Breast epithelium (tissue), 3 donors: ENCODE measurements around the gene ZNHIT2.

ENCODE experiments used
- POLR2A ChIP-seq: fragments of 450-650 bp; IDR thresholded peaks from one replicate; pipeline ENCODE4 v1.6.1; 2016; ENCODE audit warnings: antibody characterized with exemption, mild to moderate bottlenecking, moderate library complexity
- POLR2AphosphoS5 ChIP-seq, 3 donors: sonication (generic); formaldehyde crosslinking; IDR thresholded peaks; one replicate each; pipeline ENCODE4 v1.6.1; 2017; ENCODE audit warnings: antibody characterized with exemption in 3 of 3
- TF ChIP-seq, protein P1 (sequence below), 3 donors: fragments of 450-650 bp; IDR thresholded peaks; one replicate each; pipeline ENCODE4 v1.5.1; 2016 to 2017; ENCODE audit warnings: antibody characterized with exemption in 3 of 3, mild to moderate bottlenecking in 3 of 3, moderate library complexity in 3 of 3

DNA sequence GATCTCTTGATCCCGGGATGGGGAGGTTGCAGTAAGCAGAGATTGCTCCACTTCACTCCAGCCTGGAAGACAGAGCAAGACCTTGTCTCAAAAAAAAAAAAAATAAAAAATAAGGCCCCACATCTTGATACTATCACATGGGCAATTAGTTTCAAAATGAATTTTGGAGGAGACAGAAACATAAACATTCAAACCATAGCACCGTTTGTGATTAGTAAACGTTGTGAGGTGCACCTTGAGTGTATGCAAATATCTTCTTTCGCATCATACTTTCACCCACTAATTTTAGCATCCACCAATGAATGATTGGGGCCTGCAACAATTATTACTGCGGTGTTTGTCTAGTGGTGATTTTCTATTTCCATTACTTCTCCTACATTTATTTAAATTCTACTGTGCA is 41.5 kb upstream of the ZNHIT2 start:
- TF ChIP-seq, protein P1, sequence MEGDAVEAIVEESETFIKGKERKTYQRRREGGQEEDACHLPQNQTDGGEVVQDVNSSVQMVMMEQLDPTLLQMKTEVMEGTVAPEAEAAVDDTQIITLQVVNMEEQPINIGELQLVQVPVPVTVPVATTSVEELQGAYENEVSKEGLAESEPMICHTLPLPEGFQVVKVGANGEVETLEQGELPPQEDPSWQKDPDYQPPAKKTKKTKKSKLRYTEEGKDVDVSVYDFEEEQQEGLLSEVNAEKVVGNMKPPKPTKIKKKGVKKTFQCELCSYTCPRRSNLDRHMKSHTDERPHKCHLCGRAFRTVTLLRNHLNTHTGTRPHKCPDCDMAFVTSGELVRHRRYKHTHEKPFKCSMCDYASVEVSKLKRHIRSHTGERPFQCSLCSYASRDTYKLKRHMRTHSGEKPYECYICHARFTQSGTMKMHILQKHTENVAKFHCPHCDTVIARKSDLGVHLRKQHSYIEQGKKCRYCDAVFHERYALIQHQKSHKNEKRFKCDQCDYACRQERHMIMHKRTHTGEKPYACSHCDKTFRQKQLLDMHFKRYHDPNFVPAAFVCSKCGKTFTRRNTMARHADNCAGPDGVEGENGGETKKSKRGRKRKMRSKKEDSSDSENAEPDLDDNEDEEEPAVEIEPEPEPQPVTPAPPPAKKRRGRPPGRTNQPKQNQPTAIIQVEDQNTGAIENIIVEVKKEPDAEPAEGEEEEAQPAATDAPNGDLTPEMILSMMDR (IDR thresholded peaks at IDR 0.05): no peak
- TF ChIP-seq POLR2A (no peak), POLR2AphosphoS5 (IDR thresholded peaks at IDR 0.05) (no peak)
